ENCODE measurements around the gene LDLRAD4. TPM values are rescaled to one million over a fixed set of nuclear protein-coding genes. Genes with fewer than 3 reads are reported as not detected.
A peak's percentile ranks its signal among the peaks of the same experiment; 100 is the strongest.

Gene LDLRAD4
- total RNA-seq, 1 experiment from 2014 or later, result 3.6 TPM

DNA sequence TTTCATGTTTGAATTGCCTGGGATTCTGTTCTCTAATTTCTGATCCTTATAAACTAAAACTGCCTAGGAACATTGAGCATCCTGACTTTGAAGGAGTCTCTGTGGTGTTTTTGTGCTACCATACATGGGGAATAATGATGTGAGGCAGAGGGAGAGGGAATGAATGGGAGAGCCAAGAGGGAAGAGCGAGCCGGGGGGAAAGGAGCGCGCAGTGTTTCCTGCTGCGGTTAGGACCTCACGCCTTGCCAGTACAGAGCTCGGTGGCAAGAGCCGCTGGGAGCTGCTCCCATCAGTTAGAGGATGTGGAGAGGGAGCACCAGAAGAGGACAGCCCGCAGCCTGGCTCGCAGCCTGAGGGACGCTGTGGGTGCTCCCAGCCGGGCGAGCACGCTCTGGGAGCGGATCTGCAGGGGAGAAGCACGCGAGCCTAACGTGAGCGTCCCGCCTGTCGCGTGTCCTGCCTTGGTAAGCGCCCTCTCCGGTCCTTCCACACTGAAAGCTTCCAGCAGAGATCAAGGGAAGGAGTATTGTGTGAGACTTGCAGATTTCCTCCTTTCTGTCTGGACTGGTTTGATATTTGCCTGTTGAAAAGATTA lies 393.1 kb downstream of the LDLRAD4 start:
- intact Hi-C loops (cut with micrococcal nuclease; ENCODE audit: unreplicated experiment), result no loop called here
- Histone ChIP-seq H3K27me3 (replicated peaks; ENCODE audit: insufficient read depth, low read depth, low read length, poor library complexity) (peaks cover 24% of the 10 kb centered on the region), H3K27ac (ENCODE audit: low read depth, low read length, poor library complexity, severe bottlenecking) (no peak overlapping the region), H3K9me3 (ENCODE audit: low read depth, low read length, poor library complexity, severe bottlenecking) (no peaks in the 10 kb centered on the region), H3K36me3 (ENCODE audit: insufficient read depth, low read length, poor library complexity, severe bottlenecking) (no peaks in the 10 kb centered on the region), H3K4me1 (ENCODE audit: insufficient read depth, low read length, poor library complexity, severe bottlenecking) (peaks cover 33% of the 10 kb centered on the region), H3K4me3 (ENCODE audit: low read depth, low read length, poor library complexity, severe bottlenecking) (peak overlapping the region; percentile 33)
- POLR2A ChIA-PET (ENCODE audit: low non-redundant PET), result interaction anchor here (0.7 kb wide), 1 partner anchor 1093 kb away, joined by 9 read pairs; no protein-coding TSS in a partner anchor
- TF ChIP-seq EZH2 (IDR thresholded peaks at IDR 0.05; ENCODE audit: borderline replicate concordance, low read depth, low read length, poor library complexity, severe bottlenecking), result no peak
- TF ChIP-seq, protein P1, sequence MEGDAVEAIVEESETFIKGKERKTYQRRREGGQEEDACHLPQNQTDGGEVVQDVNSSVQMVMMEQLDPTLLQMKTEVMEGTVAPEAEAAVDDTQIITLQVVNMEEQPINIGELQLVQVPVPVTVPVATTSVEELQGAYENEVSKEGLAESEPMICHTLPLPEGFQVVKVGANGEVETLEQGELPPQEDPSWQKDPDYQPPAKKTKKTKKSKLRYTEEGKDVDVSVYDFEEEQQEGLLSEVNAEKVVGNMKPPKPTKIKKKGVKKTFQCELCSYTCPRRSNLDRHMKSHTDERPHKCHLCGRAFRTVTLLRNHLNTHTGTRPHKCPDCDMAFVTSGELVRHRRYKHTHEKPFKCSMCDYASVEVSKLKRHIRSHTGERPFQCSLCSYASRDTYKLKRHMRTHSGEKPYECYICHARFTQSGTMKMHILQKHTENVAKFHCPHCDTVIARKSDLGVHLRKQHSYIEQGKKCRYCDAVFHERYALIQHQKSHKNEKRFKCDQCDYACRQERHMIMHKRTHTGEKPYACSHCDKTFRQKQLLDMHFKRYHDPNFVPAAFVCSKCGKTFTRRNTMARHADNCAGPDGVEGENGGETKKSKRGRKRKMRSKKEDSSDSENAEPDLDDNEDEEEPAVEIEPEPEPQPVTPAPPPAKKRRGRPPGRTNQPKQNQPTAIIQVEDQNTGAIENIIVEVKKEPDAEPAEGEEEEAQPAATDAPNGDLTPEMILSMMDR (conservative IDR thresholded peaks at IDR 0.05; ENCODE audit: low read depth, low read length), result no peak
- CTCF ChIA-PET, result interaction anchor here (1.6 kb wide), 1 partner anchor 396 kb away, joined by 6 read pairs; no protein-coding TSS in a partner anchor
- DNase-seq (ENCODE audit: low spot score), result peak; percentile 46
- no TSS peak for BruUV-seq (replicated peaks)

DNA sequence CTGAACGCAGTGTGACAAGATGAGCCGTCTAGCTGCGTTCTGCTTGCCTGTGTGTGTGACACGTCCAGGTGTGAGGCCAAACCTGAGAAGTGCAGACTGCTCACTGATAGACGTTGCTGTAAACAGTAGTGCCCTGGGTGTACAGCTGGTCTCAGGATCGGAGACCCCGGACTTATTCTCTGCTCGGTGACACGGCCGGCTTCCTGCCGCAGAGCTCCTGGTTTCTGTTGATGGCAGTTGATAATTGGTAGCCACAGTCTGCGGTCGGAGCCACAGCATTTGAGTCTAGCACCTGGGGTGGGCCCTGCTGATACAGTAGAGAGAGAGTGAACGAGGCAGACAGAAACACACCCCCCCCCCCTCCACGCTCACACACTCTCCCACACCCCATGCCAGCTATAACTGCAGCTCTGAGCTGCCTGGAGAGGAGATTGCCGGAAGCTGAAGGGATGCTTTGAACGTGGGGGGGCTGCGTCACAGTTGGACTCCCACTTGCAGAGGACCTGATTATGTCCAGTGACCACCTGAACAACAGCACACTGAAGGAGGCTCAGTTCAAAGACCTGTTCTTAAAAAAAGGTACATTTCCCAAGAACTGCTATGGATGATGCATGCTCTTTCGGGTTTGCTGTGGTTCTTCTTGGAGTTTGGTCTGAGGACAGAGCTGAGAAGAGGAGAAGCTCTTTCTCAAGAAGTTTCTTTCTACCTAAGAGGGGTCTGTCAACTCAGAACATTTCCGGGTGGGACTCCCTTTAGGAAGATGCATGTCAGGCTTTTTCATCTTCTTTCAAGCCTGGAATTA lies 393.8 kb downstream of the LDLRAD4 start:
- no peaks in the 10 kb centered on the region for H3K36me3 ChIP-seq (ENCODE audit: insufficient read depth, low read length, poor library complexity, severe bottlenecking)
- intact Hi-C loops (cut with micrococcal nuclease; ENCODE audit: unreplicated experiment), result no loop called here
- BruUV-seq (replicated peaks), result no TSS peak

DNA sequence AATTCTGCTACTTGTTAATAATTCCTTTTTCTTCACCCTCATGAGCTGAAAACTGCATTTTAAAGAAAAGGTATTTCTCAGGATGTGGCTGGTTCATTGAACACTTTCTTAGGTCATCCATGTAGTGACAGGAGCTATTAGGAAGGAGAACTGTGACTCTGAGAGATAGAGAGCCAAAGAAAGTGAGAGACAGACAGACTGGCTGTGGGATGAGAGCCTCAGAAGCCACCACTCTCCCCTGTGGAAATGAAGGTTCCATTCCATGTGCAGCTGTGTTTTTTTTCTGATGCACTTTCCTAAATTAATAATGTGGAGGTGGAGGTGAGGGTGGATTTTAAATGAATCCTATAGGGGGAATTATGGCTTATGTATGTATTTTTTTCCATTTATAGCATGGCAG lies 394.5 kb downstream of the LDLRAD4 start:
- intact Hi-C loops (cut with micrococcal nuclease; ENCODE audit: unreplicated experiment), result no loop called here
- ChIA-PET POLR2A (ENCODE audit: low non-redundant PET) (no interaction called here), CTCF (interaction anchor here (0.6 to 1.6 kb wide), 2 partner anchors 397 to 454 kb away, joined by 3 to 6 read pairs; no protein-coding TSS in a partner anchor)
- Histone ChIP-seq H3K27ac (ENCODE audit: low read depth, low read length, poor library complexity, severe bottlenecking) (no peak overlapping the region), H3K36me3 (ENCODE audit: insufficient read depth, low read length, poor library complexity, severe bottlenecking) (no peaks in the 10 kb centered on the region), H3K9me3 (ENCODE audit: low read depth, low read length, poor library complexity, severe bottlenecking) (no peaks in the 10 kb centered on the region), H3K4me1 (ENCODE audit: insufficient read depth, low read length, poor library complexity, severe bottlenecking) (peaks cover 33% of the 10 kb centered on the region), H3K27me3 (replicated peaks; ENCODE audit: insufficient read depth, low read depth, low read length, poor library complexity) (peaks cover 24% of the 10 kb centered on the region), H3K4me3 (ENCODE audit: low read depth, low read length, poor library complexity, severe bottlenecking) (no peak overlapping the region)
- no peak for DNase-seq (ENCODE audit: low spot score)
- no peak for TF ChIP-seq EZH2 (IDR thresholded peaks at IDR 0.05; ENCODE audit: borderline replicate concordance, low read depth, low read length, poor library complexity, severe bottlenecking)
- TF ChIP-seq, protein P1 (conservative IDR thresholded peaks at IDR 0.05; ENCODE audit: low read depth, low read length), result no peak
- no TSS peak for BruUV-seq (replicated peaks)

More for the DNA sequence above, 393.8 kb downstream of the LDLRAD4 start:
- Histone ChIP-seq H3K27me3 (replicated peaks; ENCODE audit: insufficient read depth, low read depth, low read length, poor library complexity) (peaks cover 24% of the 10 kb centered on the region), H3K4me3 (ENCODE audit: low read depth, low read length, poor library complexity, severe bottlenecking) (peak overlapping the region; percentile 33), H3K9me3 (ENCODE audit: low read depth, low read length, poor library complexity, severe bottlenecking) (no peaks in the 10 kb centered on the region), H3K27ac (ENCODE audit: low read depth, low read length, poor library complexity, severe bottlenecking) (no peak overlapping the region), H3K4me1 (ENCODE audit: insufficient read depth, low read length, poor library complexity, severe bottlenecking) (peaks cover 33% of the 10 kb centered on the region)
- no peak for DNase-seq (ENCODE audit: low spot score)
- ChIA-PET POLR2A (ENCODE audit: low non-redundant PET) (interaction anchor here (0.7 kb wide), 1 partner anchor 1094 kb away, joined by 9 read pairs; no protein-coding TSS in a partner anchor), CTCF (interaction anchor here (1.6 kb wide), 1 partner anchor 396 kb away, joined by 6 read pairs; no protein-coding TSS in a partner anchor)
- TF ChIP-seq EZH2 (IDR thresholded peaks at IDR 0.05; ENCODE audit: borderline replicate concordance, low read depth, low read length, poor library complexity, severe bottlenecking), result no peak
- TF ChIP-seq, protein P1 (conservative IDR thresholded peaks at IDR 0.05; ENCODE audit: low read depth, low read length), result no peak

Measured in A673 (cell line).